HG02885 (cell line): ENCODE data around the gene DAGLA.

Source experiments
- ATAC-seq: cut with Tn5 transposase; IDR thresholded peaks from one replicate; pipeline ENCODE4 v1.9.1; 2021; ENCODE audit warnings: mild to moderate bottlenecking; ENCODE audit not compliant: unreplicated experiment, poor library complexity

DAGLA gene

GRCh38 chr11:61720597-61720996 lies 40.4 kb downstream of the DAGLA start:
- ATAC-seq: no peak

GRCh38 chr11:61724437-61724836 lies 44.2 kb downstream of the DAGLA start:
- no peak for ATAC-seq

- no peak for ATAC-seq
These were observed 45.6 kb downstream of the DAGLA start for GRCh38 chr11:61725781-61726231.

GRCh38 chr11:61726775-61727174 lies 46.6 kb downstream of the DAGLA start:
- no peak for ATAC-seq

GRCh38 chr11:61727401-61727811 lies 47.2 kb downstream of the DAGLA start:
- no peak for ATAC-seq

- ATAC-seq: no peak
These were observed 48.1 kb downstream of the DAGLA start for GRCh38 chr11:61728066-61728939.

GRCh38 chr11:61728940-61729219 lies 48.7 kb downstream of the DAGLA start:
- no peak for ATAC-seq

- no peak for ATAC-seq
These were observed 50.2 kb downstream of the DAGLA start for GRCh38 chr11:61730240-61730994.

- ATAC-seq: no peak
These were observed 51.2 kb downstream of the DAGLA start for GRCh38 chr11:61731211-61731951.

GRCh38 chr11:61731952-61732675 lies 51.9 kb downstream of the DAGLA start:
- no peak for ATAC-seq

- ATAC-seq: no peak
These were observed 52.5 kb downstream of the DAGLA start for GRCh38 chr11:61732705-61733104.

- ATAC-seq: peak; percentile 84
These were observed 53.2 kb downstream of the DAGLA start for GRCh38 chr11:61733120-61733978.

GRCh38 chr11:61734767-61735166 lies 54.6 kb downstream of the DAGLA start:
- no peak for ATAC-seq

GRCh38 chr11:61735391-61735790 lies 55.2 kb downstream of the DAGLA start:
- no peak for ATAC-seq

- ATAC-seq: no peak
These were observed 56.1 kb downstream of the DAGLA start for GRCh38 chr11:61736310-61736709.

- ATAC-seq: no peak
These were observed 56.9 kb downstream of the DAGLA start for GRCh38 chr11:61737131-61737530.

GRCh38 chr11:61737636-61738386 lies 57.6 kb downstream of the DAGLA start:
- no peak for ATAC-seq

- ATAC-seq: no peak
These were observed 58.6 kb downstream of the DAGLA start for GRCh38 chr11:61738776-61739175.

- no peak for ATAC-seq
These were observed 59.2 kb downstream of the DAGLA start for GRCh38 chr11:61739413-61739812.
